Measurements from ENCODE around the gene TMC3. TPM values are rescaled to one million over a fixed set of nuclear protein-coding genes. Genes with fewer than 3 reads are reported as not detected.

The TMC3 gene
- total RNA-seq, 1 donor: not detected

GRCh38 chr15:81327516-81327915, 46.5 kb downstream of the TMC3 start:
- Histone ChIP-seq H3K27me3 (ENCODE audit: insufficient read depth, low read length) (no peaks in the 10 kb centered on the region), H3K4me3 (ENCODE audit: low read length) (no peak overlapping the region), H3K9me3 (ENCODE audit: low read depth, low read length) (no peaks in the 10 kb centered on the region), H3K4me1 (ENCODE audit: insufficient read depth, low read length) (peaks cover 21% of the 10 kb centered on the region)

GRCh38 chr15:81326466-81327212, 47.4 kb downstream of the TMC3 start:
- H3K4me3 ChIP-seq (ENCODE audit: low read length): no peak overlapping the region
- peaks cover 26% of the 10 kb centered on the region for H3K4me1 ChIP-seq (ENCODE audit: insufficient read depth, low read length)
- no peaks in the 10 kb centered on the region for H3K9me3 ChIP-seq (ENCODE audit: low read depth, low read length)
- no peaks in the 10 kb centered on the region for H3K27me3 ChIP-seq (ENCODE audit: insufficient read depth, low read length)

- H3K9me3 ChIP-seq (ENCODE audit: low read depth, low read length): no peaks in the 10 kb centered on the region
- H3K4me3 ChIP-seq (ENCODE audit: low read length): peak within 1 kb of the TSS; percentile 64
- no peaks in the 10 kb centered on the region for H3K27me3 ChIP-seq (ENCODE audit: insufficient read depth, low read length)
- H3K4me1 ChIP-seq (ENCODE audit: insufficient read depth, low read length): peaks cover 26% of the 10 kb centered on the region
These were observed 49.8 kb downstream of the TMC3 start, which contains the start of gene STARD5 for GRCh38 chr15:81323944-81324881. TSS of gene STARD5 (minus strand) at chr15:81324141. CDS start at chr15:81324099, 42 bp downstream.

GRCh38 chr15:81323559-81323943, 50.5 kb downstream of the TMC3 start:
- Histone ChIP-seq H3K9me3 (ENCODE audit: low read depth, low read length) (no peaks in the 10 kb centered on the region), H3K4me3 (ENCODE audit: low read length) (peak overlapping the region; percentile 64), H3K4me1 (ENCODE audit: insufficient read depth, low read length) (peaks cover 27% of the 10 kb centered on the region), H3K27me3 (ENCODE audit: insufficient read depth, low read length) (no peaks in the 10 kb centered on the region)

- no peaks in the 10 kb centered on the region for H3K9me3 ChIP-seq (ENCODE audit: low read depth, low read length)
- peaks cover 35% of the 10 kb centered on the region for H3K4me1 ChIP-seq (ENCODE audit: insufficient read depth, low read length)
- H3K27me3 ChIP-seq (ENCODE audit: insufficient read depth, low read length): no peaks in the 10 kb centered on the region
- no peak overlapping the region for H3K4me3 ChIP-seq (ENCODE audit: low read length)
These were observed 51.2 kb downstream of the TMC3 start for GRCh38 chr15:81322676-81323253.

- H3K4me1 ChIP-seq (ENCODE audit: insufficient read depth, low read length): peaks cover 41% of the 10 kb centered on the region
- H3K9me3 ChIP-seq (ENCODE audit: low read depth, low read length): no peaks in the 10 kb centered on the region
- no peak overlapping the region for H3K4me3 ChIP-seq (ENCODE audit: low read length)
- H3K27me3 ChIP-seq (ENCODE audit: insufficient read depth, low read length): no peaks in the 10 kb centered on the region
These were observed 52.3 kb downstream of the TMC3 start for GRCh38 chr15:81321667-81322066.

GRCh38 chr15:81317642-81318017, 56.4 kb downstream of the TMC3 start:
- H3K27me3 ChIP-seq (ENCODE audit: insufficient read depth, low read length): no peaks in the 10 kb centered on the region
- H3K4me1 ChIP-seq (ENCODE audit: insufficient read depth, low read length): peaks cover 54% of the 10 kb centered on the region
- H3K4me3 ChIP-seq (ENCODE audit: low read length): no peak overlapping the region
- H3K9me3 ChIP-seq (ENCODE audit: low read depth, low read length): no peaks in the 10 kb centered on the region

- no peak overlapping the region for H3K4me3 ChIP-seq (ENCODE audit: low read length)
- H3K9me3 ChIP-seq (ENCODE audit: low read depth, low read length): no peaks in the 10 kb centered on the region
- no peaks in the 10 kb centered on the region for H3K27me3 ChIP-seq (ENCODE audit: insufficient read depth, low read length)
- H3K4me1 ChIP-seq (ENCODE audit: insufficient read depth, low read length): peaks cover 62% of the 10 kb centered on the region
These were observed 57.7 kb downstream of the TMC3 start for GRCh38 chr15:81316267-81316666.

GRCh38 chr15:81315452-81316175, 58.4 kb downstream of the TMC3 start:
- no peaks in the 10 kb centered on the region for H3K27me3 ChIP-seq (ENCODE audit: insufficient read depth, low read length)
- H3K9me3 ChIP-seq (ENCODE audit: low read depth, low read length): no peaks in the 10 kb centered on the region
- H3K4me1 ChIP-seq (ENCODE audit: insufficient read depth, low read length): peaks cover 69% of the 10 kb centered on the region
- no peak overlapping the region for H3K4me3 ChIP-seq (ENCODE audit: low read length)

- H3K9me3 ChIP-seq (ENCODE audit: low read depth, low read length): no peaks in the 10 kb centered on the region
- peaks cover 78% of the 10 kb centered on the region for H3K4me1 ChIP-seq (ENCODE audit: insufficient read depth, low read length)
- H3K27me3 ChIP-seq (ENCODE audit: insufficient read depth, low read length): no peaks in the 10 kb centered on the region
- no peak overlapping the region for H3K4me3 ChIP-seq (ENCODE audit: low read length)
These were observed 59.6 kb downstream of the TMC3 start for GRCh38 chr15:81314378-81314777.

- Histone ChIP-seq H3K4me1 (ENCODE audit: insufficient read depth, low read length) (peaks cover 78% of the 10 kb centered on the region), H3K9me3 (ENCODE audit: low read depth, low read length) (no peaks in the 10 kb centered on the region), H3K27me3 (ENCODE audit: insufficient read depth, low read length) (no peaks in the 10 kb centered on the region), H3K4me3 (ENCODE audit: low read length) (no peak overlapping the region)
These were observed 60.3 kb downstream of the TMC3 start for GRCh38 chr15:81313686-81314085.

- Histone ChIP-seq H3K4me3 (ENCODE audit: low read length) (no peak overlapping the region), H3K9me3 (ENCODE audit: low read depth, low read length) (no peaks in the 10 kb centered on the region), H3K4me1 (ENCODE audit: insufficient read depth, low read length) (peaks cover 71% of the 10 kb centered on the region), H3K27me3 (ENCODE audit: insufficient read depth, low read length) (no peaks in the 10 kb centered on the region)
These were observed 61.0 kb downstream of the TMC3 start for GRCh38 chr15:81312790-81313543.

- Histone ChIP-seq H3K27me3 (ENCODE audit: insufficient read depth, low read length) (no peaks in the 10 kb centered on the region), H3K9me3 (ENCODE audit: low read depth, low read length) (no peaks in the 10 kb centered on the region), H3K4me3 (ENCODE audit: low read length) (no peak overlapping the region), H3K4me1 (ENCODE audit: insufficient read depth, low read length) (peaks cover 70% of the 10 kb centered on the region)
These were observed 62.1 kb downstream of the TMC3 start for GRCh38 chr15:81311752-81312464.

Data from mononuclear cell (primary cell).